ENCODE measurements around the gene KRT9.
"Not testable (repeated sequence)": the region's sequence is repeated elsewhere in the genome, so short reads cannot be mapped to it uniquely, and the experiment has no call there.

KRT9 gene

DNA sequence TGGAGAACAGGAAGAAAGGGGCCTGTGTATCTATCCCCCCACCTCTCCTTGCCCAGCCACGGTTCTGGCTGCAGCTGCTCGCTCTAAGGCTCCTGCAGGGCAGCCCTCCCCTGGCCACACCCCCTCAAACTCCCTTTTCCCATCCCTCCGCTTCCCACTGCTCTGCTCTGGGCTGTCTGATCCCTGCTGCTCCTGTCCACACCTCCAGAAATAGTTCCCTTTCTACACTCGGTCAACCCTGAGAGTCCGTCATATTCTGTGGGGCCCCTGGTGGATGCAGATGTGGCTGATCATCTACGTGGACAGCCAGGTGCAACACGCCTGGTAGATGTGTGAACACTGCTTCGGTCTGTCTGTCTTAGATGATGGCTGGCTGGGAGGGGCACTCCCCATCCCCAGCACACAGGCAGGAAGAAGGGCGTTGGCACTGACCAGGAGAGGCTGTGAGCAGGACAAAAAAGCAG lies 24.4 kb downstream of the KRT9 start:
- no peak for DNase-seq (ENCODE audit: low read depth)

DNA sequence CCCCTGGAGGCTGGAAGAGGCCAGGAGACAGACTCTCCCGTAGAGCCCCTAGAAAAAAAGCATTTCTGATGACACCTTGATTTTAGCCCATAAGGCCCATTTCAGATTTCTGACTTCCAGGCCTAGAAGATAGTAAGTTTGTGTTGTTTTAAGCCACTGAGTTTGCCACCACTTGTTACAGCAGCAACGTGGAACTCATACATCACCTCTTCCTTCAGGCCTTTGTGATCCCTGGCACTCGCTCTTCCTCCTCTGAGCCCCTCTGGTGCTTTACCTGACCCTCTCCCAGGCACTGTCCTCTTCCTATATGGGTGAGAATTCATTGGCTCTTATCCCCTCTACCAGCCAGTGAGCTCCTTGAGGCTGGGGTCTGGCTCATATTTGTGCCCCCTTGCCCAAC lies 25.0 kb downstream of the KRT9 start:
- no peak for DNase-seq (ENCODE audit: low read depth)

DNA sequence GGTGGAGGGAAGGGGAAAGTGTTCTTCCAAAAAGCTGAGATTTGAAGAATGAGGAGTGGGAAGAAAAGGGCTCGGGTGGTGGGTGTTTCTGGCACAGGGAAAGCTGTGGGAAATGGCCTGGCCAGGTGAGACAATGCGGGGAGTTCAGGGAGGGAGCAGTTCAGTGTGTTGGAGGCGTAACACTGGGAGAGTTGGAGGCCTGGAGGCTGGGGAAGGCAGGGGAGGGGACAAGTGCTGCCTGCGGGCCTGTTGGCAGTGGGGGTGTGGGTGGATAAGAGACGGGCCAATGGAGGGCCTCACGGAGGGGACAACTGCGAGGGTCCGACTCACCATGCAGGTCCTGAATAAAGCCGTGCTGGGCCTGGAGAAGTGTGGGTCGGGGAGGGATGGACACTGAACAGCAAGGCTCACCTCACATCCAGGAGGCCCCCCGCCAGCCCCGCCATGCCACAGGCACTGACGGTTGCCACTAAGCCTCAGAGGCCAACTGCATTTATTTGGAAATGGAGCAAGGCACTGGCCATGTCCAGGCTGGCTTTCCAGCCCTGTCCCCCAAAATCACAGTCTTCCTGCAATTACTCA lies 25.9 kb downstream of the KRT9 start:
- no peak for DNase-seq (ENCODE audit: low read depth)

DNA sequence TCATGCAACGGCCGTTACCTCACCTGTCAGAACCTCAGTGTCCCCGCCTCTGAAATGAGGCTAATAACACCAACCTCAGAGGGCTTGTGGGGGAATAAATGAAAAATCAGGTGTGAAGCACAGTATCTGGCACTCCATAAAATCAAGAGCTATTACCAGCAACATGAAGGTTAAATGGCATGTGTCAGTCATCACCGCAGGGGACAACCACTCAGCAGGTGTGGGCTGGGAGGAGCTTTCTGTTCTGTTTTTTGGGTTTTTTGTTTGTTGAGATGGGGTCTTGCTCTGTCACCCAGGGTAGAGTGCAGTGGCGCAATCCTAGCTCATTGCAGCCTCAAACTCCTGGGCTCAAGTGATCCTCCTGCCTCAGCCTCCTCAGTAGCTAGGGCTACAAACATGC lies 26.9 kb downstream of the KRT9 start:
- no peak for DNase-seq (ENCODE audit: low read depth)

DNA sequence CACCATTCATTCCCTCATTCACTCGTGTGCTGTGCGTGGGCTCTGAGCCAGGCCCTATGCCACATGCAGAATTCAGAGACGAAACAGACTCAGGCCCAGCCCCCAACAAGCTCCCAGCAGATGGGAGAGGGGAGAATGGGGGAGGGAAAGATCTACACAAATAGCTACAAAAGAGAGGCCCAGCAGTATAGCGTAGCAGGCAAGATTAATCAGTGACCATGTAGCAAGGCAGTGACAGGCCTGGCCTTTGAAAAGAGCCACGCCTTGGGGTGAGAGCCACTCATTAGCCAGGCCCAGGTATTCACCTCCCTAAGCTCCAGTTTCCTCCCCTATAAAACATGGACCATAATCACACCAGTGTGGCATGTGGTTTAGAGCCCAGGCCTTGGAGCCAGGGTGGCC lies 27.4 kb downstream of the KRT9 start:
- no peak for DNase-seq (ENCODE audit: low read depth)

DNA sequence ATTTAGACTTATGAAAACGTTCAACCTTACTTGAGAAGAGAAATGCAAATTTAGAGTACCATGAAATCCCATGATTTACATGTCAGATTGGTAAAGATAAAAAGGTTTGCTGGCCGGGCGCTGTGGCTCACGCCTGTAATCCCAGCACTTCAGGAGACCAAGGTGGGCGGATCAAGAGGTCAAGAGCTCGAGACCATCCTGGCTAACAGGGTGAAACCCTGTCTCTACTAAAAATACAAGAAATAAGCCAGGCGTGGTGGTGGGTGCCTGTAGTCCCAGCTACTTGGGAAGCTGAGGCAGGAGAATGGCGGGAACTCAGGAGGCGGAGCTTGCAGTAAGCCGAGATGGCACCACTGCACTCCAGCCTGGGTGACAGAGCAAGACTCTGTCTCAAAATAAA lies 29.1 kb downstream of the KRT9 start:
- DNase-seq (ENCODE audit: low read depth): not testable (repeated sequence)

DNA sequence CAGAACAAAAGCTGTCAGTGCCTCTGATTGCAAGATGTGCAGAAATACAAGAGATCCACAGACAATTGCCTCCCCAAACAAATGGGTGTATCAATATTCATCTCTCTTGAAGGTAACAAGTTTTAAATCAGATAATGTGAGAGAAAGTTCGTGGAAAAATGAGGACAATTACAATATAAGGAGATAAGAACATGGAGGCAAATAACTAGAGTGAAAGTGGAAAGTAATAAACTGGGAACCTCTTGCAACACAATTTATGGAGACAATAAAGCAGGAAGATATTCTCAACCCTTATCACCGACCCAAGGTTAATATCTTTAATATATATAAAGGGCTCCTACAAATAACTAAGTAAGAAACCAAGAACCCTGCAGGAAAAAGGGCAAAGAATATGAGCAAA lies 29.5 kb downstream of the KRT9 start:
- no peak for DNase-seq (ENCODE audit: low read depth)

DNA sequence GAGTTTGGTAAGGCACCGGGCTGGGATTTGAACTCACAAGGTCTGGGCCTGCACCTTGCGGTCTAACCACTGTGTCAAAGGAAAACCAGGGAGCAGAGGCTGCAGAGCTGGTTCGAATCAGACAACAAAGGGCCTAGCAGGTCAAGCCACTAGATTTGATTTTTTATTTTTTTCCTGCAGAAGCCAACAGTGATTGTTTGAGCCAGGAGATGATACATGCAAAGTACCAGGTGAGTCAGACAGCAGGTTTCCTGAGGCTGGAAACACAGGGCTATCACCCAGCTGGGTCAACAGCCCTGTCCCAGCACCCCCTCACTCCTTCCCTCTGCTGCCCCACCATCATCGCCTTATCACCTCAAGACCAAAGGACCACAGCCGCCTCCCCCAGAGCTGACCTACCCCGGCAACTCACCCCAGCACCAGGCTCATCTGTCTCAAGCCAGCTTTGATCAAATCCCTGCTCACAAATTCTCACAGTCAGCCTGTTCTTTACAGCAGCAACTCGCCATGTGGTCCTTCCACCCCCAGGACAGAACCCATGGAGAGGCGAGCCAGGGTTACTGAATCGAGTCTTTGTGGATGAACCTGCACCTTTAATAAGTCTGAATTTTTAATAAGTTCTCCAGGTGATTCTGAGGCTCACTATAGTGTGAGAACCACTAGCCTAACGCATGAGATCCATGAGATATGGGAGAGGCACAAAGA lies 30.8 kb downstream of the KRT9 start:
- no peak for DNase-seq (ENCODE audit: low read depth)

DNA sequence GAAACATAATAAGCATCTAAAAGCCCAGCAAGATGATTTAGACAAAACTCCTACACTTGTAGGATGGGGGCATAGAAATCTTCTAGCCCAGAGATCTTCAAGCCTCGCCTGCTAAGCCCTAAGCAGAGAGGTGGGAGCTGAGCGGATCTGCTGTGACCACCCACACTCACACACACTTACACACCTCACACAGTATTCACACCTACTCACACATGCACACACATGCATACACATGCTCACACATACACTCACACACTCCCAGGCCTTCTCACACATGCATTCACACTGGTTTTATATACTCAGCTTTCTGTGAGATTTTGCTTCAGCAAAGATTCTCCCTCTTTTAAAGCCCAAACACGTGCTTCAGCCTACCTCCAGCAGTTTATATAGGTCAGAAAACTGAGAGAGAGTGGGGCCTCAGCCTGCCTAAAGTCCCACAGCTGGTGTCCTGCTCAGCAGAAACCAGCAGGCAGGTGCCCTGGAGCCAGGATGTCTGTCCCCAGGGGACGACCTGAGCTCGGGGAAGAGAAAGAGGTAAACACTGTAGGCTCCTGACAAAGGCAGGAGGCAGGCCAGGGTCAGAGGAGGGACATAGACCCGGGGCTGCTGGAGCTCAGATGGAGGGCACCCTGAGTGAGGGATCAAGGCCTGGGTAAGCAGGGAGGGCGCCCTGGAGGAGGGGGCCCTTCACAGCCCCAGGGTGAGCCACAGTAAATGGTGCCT lies 31.7 kb downstream of the KRT9 start:
- DNase-seq (ENCODE audit: low read depth): no peak

DNA sequence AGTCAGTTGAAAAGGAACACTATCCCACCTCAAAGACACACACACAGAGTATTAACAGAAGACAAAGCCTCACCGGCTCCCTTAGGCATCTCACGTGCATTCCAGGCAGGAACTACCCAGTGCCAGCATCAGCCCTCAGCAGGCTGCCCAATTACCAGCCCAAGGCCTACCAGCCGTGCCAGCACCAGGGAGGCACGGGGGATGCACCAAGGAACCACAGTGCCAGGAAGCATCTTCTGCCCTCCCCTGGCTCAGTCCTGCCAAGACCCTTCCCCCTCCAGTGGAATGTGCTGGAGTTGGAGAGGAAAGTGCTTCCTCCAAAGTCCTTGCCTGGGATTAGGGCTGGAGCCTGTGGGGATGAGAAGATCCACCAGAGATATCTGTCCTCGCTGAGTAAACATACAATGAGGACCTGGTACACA lies 32.8 kb downstream of the KRT9 start:
- DNase-seq (ENCODE audit: low read depth): no peak

DNA sequence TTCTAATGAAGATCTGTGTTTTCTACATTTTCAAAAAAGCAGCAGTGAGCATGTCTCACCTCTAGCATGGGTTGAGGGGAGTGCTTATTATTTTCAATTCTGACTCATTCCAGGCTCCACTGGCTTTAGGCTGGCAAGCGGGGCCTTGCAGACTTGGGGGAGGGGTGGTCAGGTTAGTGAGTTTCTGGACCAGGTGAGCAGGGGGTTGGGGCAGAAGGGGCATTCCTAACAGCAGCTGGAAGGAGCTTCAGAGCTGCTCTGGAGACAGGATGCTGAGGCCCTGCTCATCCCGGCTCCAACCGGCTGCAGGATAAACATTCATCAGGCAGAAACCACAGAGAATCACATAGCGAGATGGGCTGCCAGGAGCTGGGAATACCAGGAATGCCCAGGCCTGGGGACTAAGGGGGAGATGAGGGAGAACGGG lies 33.3 kb downstream of the KRT9 start:
- no peak for DNase-seq (ENCODE audit: low read depth)

DNA sequence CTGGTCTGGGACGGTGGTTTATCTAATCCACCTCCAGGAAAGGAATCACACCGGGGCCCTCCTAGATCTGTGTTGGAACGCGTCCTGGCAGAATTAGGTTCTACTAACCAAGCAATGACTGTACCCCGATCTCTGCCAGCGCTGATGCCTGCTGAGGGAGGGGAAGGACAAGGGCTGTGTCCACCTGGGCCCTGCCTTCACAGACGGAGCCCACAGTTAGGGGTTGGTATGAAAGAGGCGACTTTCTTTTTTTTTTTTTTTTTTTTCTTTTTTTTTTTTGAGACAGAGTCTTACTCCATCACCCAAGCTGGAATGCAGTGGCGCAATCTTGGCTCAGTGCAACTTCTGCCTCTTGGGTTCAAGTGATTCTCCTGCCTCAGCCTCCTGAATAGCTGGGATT lies 33.9 kb downstream of the KRT9 start:
- no peak for DNase-seq (ENCODE audit: low read depth)

DNA sequence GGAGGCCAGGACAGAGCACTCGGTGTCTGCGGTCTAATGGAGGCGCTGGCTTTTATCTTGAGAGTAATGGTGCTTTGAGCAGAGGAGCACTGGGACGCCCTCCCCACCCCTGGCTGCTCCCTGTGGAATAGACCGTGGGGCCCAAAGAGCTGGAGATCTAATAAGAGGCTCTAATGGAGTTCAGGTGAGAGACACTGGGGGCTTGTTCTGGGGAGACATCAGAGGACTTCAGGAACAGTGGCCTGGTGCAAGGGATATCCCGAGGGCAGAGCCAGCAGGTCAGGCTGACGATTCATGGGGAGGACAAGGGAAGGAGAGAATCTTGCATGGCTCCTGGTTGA lies 34.3 kb downstream of the KRT9 start:
- no peak for DNase-seq (ENCODE audit: low read depth)

DNA sequence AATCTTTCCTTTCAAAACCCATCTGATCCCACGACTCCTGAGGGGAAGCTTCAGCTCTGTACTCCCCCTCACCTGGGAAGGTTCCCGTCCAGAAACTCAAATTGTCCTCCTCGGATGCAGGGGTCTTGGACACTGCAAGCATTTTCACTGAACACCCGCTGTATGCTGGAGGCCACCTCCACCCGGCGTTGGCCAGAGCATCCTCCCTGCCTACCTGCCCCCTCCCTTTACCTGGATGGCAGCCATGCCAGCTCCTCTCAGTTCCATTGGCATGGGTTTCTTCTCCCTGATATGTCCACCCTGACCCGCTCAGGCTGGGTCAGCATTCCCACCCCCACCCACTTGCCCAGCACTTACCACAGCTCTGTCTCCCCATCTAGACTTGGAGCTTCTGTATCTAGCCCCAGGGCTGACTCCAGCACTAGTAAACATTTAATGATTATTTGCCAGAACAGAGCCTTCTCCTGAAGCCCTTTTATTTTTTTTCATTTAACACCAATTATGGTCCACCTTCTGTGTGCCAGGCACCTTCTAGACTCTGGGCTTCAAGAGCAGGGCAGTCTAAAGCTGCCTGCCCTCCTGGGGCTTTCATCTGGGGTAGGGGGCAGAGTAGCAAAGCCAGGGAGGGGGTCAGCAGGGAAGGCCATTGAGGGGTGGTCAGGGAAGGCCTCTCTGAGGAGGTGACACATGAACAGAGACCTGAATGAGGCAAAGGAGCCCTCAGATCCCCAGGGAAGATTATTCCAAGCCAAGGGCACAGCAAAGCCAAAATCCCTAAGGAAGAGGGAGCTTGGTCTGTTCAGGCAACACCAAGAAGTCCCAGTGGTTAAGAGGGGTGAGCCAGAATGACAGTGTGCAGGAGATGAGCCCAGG lies 34.9 kb downstream of the KRT9 start:
- DNase-seq (ENCODE audit: low read depth): no peak

DNA sequence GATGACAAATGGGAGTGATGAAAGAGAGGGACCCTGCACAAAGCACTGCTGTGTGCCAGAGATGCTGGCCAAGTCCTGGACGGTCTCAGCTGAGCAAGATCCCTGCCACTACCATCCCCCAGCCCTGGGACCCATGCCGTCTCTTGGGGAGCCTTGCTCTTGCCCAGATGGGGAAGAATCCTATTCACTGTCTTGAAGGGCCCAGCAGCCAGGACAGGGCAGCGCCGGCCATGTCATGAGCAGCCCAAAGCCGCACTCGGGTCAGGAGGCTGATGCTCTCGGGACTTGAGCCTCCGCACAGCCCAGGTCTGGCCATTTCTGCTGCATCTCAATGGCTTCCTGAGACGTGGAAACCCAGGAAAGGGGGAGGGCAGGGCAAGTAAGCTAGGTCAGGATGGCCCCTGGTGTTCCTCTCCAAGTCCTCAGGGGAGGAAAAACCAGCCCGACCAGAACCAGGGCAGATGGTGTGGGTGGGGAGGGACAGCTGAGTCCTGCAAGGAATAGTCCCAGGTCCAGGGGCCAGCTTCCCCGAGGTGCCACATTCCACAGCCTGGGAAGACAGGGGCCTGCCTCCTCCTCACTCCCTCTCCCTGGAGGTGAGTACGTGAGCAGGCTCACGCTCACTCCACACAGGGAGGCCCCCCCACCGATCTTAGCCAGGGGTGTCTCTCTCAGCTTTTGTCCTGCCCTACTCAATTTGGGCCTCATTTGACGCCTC lies 35.9 kb downstream of the KRT9 start:
- DNase-seq (ENCODE audit: low read depth): no peak

DNA sequence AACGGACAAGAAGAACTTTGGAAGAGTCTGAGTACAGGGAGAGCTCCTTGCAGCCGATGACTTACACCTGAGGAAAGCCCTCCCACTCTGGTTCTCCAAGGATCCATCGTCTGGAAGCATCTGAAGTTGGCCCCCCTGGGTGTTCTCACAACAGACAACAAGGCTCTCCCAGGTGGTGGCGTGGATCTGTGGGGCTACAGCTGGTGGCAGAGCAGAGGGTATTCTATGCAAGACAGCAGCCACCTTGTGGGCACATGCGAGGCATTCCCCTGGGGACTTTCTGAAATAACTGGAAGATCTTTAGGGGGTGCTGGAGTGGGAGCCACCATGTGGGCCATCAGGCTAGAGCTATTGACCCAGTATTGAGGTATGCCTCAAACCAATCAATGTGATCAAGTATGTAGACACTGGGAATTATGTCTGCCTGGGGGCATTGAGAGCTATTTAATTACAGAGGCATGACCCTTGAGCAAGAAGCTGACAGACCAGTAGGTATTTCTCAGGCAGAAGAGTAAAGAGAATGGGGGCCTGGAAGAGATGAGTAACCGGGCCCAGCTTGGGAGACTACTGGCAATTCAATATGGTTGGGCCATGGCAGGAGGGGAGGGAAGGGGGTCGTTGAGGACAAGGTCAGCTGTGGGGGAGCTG lies 36.8 kb downstream of the KRT9 start:
- no peak for DNase-seq (ENCODE audit: low read depth)

DNA sequence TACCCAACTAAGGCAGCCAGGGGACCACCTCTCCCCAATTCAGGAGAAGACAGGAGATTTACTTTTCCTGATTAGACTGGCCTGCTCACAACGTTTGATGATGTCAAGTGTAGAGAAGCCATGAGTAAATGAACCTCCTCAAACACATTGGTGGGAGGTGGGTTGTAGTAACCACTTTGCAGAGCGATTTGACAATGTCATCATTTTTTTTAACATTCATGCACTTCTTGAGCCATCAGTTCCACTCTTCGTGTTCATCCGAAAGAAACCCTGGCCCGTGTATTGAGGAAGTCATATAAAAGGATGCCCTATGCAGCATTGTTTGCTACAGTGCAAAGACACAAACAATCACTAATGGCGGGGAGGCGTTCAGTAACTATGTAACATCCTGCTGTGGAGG lies 38.2 kb downstream of the KRT9 start:
- DNase-seq (ENCODE audit: low read depth): no peak

DNA sequence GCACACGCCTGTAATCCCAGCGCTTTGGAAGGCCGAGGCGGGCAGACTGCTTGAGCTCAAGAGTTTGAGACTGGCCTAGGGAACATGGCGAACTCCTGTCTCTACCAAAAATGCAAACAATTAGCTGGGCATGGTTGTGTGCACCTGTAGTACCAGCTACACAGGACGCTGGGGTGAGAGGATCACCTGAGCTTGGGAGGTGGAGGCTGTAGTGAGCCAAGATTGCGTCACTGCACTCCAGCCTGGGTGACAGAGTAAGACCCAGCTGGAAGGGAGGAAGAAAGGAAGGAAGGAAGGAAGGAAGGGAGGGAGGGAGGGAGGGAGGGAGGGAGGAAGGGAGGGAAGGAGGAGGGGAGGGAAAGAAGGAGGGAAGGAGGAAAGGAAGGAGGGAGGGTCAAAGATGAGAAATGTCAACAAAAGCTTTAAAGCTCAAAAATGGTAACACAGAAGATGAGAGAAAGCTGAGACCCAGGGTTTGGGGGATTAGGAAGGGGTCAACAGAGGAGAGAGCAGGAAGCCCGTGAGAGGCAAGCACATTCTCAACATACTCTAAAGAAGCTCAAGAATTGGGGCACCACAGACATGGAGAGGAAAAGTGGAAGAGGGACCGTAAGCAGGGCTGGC lies 38.8 kb downstream of the KRT9 start:
- DNase-seq (ENCODE audit: low read depth): no peak

DNA sequence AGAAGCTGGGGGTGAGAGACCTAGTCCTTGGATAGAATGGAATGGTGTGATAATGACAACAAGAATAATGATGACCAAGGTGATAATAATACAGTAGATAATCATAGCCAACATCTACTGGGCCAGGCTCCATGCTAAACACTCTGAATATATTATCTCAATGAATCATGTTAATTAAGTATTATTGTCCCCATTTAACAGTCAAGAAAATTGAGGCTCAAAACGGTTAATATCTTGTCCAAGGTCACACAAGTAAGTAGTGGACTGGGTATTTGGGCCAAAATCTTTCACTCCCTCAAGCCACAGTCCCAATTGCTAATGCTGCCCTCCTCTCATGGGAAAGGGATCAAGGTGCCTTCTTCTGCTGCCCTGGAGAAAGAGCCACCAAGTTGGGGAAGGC lies 39.9 kb downstream of the KRT9 start:
- DNase-seq (ENCODE audit: low read depth): no peak

DNA sequence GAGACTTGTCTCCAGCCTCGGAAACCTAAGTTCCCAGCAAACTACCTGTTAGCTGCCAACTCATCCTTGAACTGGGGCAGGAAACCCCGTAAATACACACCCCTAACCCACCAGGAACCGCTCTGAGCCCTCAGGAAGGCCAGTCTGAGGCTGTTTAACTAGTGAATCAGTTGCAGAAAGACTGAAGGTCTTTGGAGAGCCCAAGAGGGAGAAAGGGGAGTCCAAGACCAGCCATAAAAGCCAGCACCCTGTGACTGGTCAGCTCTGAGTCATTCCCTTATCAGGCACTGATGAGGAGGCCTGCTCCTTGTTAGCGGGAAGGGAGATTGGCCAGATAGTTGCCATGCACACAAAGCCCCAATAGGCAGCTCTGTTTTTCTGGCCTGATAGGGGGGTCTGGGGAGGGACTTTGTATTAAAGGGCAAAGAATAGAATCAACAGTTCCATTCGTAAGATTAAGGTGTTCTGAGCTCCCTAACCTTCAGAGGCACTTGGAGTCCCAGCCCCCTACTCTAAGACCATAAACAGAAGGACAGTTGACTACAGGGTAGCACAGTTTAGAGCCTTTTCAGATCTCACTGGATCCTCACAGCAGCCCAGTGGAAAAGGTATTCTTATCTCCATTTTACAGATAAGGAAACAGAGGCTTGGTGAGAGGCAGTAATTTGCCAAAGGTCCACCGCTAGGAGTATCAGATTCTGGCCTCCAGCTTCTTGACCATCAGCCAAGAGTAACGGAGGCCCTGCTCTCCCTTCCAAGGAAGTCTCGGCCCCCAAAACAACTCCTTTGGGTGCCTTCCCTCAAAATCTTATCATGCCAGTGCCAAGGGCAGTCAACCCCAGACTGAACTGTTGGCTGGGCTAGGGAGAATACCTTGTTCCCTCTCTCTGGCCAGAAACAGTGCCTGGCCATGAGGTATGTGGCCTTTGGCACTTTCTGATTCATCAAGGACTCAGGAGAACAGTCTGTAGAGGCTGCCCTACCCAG lies 41.5 kb downstream of the KRT9 start:
- DNase-seq (ENCODE audit: low read depth): no peak
